Fibroblast of lung (primary cell): ENCODE measurements around the gene EFR3B.

Experiments
- CTCF ChIP-seq, 2 donors: IDR thresholded peaks in 1 of 2; conservative IDR thresholded peaks in 1 of 2; 1 replicate in 1 of 2; 2 replicates in 1 of 2; pipeline ENCODE4 v1.5.1; 2011 to 2012; ENCODE audit warnings: low read length in 2 of 2, control low read depth in 1 of 2, inconsistent platforms in 1 of 2, low read depth in 1 of 2, mild to moderate bottlenecking in 1 of 2
- EZH2 ChIP-seq: IDR thresholded peaks from 2 replicates; pipeline ENCODE4 v1.5.1; 2012; ENCODE audit warnings: low read length, control low read depth, mild to moderate bottlenecking; ENCODE audit errors: missing control alignments

GRCh38 chr2:25177211-25177611 is 135.3 kb downstream of the EFR3B start:
- TF ChIP-seq CTCF (conservative IDR thresholded peaks at IDR 0.05 in 1 of 2, IDR thresholded peaks at IDR 0.05 in 1 of 2; ENCODE audit: low read depth in 1 of 2, low read length in 2 of 2) (no peak), EZH2 (no peak)
